Measurements from ENCODE around the gene CD86.

Gene CD86

DNA sequence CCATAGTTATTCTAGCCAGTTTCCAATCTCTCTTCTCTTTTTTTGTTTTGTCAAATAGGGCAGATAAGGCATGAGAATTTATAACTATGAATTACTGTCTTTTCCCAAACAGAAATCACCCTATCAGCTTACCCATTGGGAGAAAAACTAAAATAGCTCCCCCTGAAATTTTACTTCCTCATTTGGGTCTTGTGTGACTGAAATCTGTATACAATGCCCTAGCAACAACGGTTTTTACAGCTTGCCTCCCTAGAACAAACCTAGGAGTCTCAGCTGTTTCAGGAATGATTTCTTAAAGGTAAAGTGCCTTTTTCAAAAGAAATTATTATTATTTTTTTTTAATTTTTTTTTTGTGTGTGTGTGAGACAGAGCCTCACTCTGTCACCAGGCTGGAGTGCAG lies 56.8 kb downstream of the CD86 start:
- H3K36me3 ChIP-seq (replicated peaks), result no peaks in the 10 kb centered on the region
- no peak overlapping the region for H3K4me3 ChIP-seq (ENCODE audit: low read depth, low read length)
- no peak overlapping the region for H3K27ac ChIP-seq
- no peaks in the 10 kb centered on the region for H3K27me3 ChIP-seq (replicated peaks)
- TF ChIP-seq, protein P1, sequence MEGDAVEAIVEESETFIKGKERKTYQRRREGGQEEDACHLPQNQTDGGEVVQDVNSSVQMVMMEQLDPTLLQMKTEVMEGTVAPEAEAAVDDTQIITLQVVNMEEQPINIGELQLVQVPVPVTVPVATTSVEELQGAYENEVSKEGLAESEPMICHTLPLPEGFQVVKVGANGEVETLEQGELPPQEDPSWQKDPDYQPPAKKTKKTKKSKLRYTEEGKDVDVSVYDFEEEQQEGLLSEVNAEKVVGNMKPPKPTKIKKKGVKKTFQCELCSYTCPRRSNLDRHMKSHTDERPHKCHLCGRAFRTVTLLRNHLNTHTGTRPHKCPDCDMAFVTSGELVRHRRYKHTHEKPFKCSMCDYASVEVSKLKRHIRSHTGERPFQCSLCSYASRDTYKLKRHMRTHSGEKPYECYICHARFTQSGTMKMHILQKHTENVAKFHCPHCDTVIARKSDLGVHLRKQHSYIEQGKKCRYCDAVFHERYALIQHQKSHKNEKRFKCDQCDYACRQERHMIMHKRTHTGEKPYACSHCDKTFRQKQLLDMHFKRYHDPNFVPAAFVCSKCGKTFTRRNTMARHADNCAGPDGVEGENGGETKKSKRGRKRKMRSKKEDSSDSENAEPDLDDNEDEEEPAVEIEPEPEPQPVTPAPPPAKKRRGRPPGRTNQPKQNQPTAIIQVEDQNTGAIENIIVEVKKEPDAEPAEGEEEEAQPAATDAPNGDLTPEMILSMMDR (IDR thresholded peaks at IDR 0.05; ENCODE audit: low read depth, low read length, missing control alignments), result no peak
- no peak for DNase-seq
- in situ Hi-C loops (cut with HindIII; ENCODE audit: low pct_ligation_motif_present, low sequenced_read_pairs), result no loop called here

DNA sequence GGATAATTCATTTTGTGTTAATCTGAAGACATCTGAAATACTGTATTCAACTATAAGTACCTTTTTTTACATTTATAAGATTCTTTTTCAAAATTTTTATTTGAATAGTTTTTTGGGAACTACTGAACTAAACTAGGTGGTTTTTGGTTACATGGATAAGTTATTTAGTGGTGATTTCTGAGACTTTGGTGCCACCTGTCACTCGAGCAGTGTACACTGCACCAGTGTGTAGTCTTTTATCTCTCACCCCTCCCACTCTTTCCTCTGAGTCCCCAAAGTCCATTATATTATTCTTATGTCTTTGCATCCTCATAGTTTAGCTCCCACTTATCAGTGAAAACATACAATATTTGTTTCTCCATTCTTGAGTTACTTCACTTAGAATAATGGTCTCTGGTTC lies 57.6 kb downstream of the CD86 start:
- no peak for DNase-seq
- in situ Hi-C loops (cut with HindIII; ENCODE audit: low pct_ligation_motif_present, low sequenced_read_pairs), result no loop called here
- Histone ChIP-seq H3K4me3 (ENCODE audit: low read depth, low read length) (no peak overlapping the region), H3K36me3 (replicated peaks) (no peaks in the 10 kb centered on the region), H3K27me3 (replicated peaks) (no peaks in the 10 kb centered on the region), H3K27ac (no peak overlapping the region)
- TF ChIP-seq, protein P1 (IDR thresholded peaks at IDR 0.05; ENCODE audit: low read depth, low read length, missing control alignments), result no peak

DNA sequence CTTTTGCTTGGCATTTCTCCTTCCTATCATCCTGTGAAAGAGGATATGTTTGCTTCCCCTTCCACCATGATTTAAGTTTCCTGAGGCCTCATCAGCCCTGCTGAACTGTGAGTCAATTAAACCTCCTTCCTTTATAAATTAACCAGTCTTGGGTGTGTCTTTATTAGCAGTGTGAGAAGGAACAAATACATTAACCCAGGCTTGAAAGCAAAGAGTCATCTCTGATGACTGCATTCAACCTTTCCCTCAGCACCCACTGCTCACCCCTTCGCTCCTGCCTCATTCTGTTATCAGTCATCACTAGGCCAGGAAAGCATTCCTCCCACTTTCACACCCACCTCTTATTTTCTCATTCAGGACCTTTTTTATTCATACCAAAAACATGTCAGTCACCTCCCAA lies 68.7 kb downstream of the CD86 start:
- Histone ChIP-seq H3K36me3 (replicated peaks) (no peaks in the 10 kb centered on the region), H3K27me3 (replicated peaks) (no peaks in the 10 kb centered on the region), H3K27ac (no peak overlapping the region), H3K4me3 (ENCODE audit: low read depth, low read length) (no peak overlapping the region)
- no peak for DNase-seq
- TF ChIP-seq, protein P1 (IDR thresholded peaks at IDR 0.05; ENCODE audit: low read depth, low read length, missing control alignments), result no peak
- in situ Hi-C loops (cut with HindIII; ENCODE audit: low pct_ligation_motif_present, low sequenced_read_pairs), result no loop called here

DNA sequence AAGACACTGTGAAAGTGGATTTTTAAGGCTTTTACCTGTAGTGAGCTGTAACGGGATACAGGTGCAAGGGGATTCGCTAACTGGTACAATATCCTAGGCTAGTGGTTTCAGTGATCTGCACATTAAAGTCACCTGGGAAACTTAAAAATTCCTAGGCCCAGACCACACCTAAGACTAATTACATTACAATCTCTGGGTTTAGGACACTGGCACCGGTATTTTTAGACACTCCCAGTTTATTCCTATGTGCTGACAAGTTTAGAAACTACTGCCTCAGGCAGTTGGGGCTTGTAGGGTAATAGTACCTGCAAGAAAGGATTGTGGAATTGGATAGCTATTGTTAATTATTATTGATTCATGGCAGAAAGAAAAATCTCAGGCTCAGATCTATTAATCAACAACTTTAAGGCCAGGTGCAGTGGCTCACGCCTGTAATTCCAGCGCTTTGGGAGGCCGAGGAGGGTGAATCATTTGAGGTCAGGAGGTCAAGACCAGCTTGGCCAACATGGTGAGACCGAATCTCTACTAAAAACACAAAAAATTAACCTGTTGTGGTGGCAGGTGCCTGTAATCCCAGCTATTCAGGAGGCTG lies 77.9 kb downstream of the CD86 start:
- no peak for DNase-seq
- no peaks in the 10 kb centered on the region for H3K27me3 ChIP-seq (replicated peaks)
- TF ChIP-seq, protein P1 (IDR thresholded peaks at IDR 0.05; ENCODE audit: low read depth, low read length, missing control alignments), result no peak

DNA sequence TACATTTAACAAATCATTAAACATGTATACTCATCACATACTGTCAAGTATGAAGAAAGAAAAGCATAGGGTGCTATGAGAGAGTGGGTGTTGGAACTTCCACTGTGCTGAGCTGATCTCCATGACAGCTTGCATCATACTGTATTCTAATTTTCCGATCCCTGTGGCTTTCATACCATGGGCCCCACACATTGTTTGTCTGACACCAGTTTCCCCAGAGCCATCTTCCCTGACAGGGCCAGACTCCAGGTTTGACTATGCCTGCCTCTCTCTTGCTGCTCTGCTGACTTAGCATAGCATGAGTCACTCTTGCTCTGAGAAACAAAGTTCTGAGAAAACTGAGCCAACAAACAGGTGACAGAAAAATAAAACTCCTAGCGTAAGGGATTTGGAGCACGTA lies 91.3 kb downstream of the CD86 start:
- DNase-seq, result no peak
- TF ChIP-seq, protein P1 (IDR thresholded peaks at IDR 0.05; ENCODE audit: low read depth, low read length, missing control alignments), result no peak

More for the DNA sequence above, 77.9 kb downstream of the CD86 start:
- Histone ChIP-seq H3K36me3 (replicated peaks) (no peaks in the 10 kb centered on the region), H3K4me3 (ENCODE audit: low read depth, low read length) (no peak overlapping the region), H3K27ac (no peak overlapping the region)
- in situ Hi-C loops (cut with HindIII; ENCODE audit: low pct_ligation_motif_present, low sequenced_read_pairs), result no loop called here

More for the DNA sequence above, 91.3 kb downstream of the CD86 start:
- Histone ChIP-seq H3K36me3 (replicated peaks) (no peaks in the 10 kb centered on the region), H3K27ac (no peak overlapping the region), H3K4me3 (ENCODE audit: low read depth, low read length) (no peak overlapping the region), H3K27me3 (replicated peaks) (no peaks in the 10 kb centered on the region)
- in situ Hi-C loops (cut with HindIII; ENCODE audit: low pct_ligation_motif_present, low sequenced_read_pairs), result no loop called here

Measured in brain microvascular endothelial cell (primary cell).